ENCODE results near the gene ADGRV1.

Gene ADGRV1

DNA sequence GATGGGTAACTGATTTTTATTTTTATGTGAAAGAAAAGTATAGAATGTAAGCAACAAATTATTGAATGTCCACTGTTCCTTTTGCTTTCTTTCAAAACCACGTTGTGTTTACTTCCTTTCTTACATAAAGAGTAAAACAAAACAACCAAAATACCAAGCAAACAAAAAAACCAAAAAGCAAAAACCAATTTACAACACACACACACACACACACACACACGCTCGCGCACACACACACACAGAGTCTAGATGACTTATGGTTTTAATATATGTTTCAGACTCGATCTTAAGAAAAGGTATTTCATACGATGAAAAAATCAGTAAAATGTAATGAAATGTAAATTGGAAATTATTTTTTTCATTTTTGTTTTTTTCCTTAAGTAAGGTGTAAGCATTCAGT, 80.3 kb downstream of the ADGRV1 start:
- Histone ChIP-seq H3K9me3 (ENCODE audit: control insufficient read depth in 5 of 5, low read length in 5 of 5) (no peaks in the 10 kb centered on the region), H3K27me3 (ENCODE audit: control insufficient read depth in 5 of 5, insufficient read depth in 4 of 5, low read length in 5 of 5) (no peaks in the 10 kb centered on the region), H3K27ac (ENCODE audit: low read depth, low read length) (no peak overlapping the region), H3K36me3 (ENCODE audit: control insufficient read depth in 5 of 5, insufficient read depth in 5 of 5, low read length in 5 of 5) (no peaks in the 10 kb centered on the region), H3K4me1 (ENCODE audit: control insufficient read depth in 5 of 5, insufficient read depth in 5 of 5, low read length in 5 of 5) (no peaks in the 10 kb centered on the region), H3K4me3 (ENCODE audit: low read depth in 1 of 5, low read length in 5 of 5) (no peak overlapping the region), H3K9ac (ENCODE audit: low read length in 5 of 5) (no peak overlapping the region)

DNA sequence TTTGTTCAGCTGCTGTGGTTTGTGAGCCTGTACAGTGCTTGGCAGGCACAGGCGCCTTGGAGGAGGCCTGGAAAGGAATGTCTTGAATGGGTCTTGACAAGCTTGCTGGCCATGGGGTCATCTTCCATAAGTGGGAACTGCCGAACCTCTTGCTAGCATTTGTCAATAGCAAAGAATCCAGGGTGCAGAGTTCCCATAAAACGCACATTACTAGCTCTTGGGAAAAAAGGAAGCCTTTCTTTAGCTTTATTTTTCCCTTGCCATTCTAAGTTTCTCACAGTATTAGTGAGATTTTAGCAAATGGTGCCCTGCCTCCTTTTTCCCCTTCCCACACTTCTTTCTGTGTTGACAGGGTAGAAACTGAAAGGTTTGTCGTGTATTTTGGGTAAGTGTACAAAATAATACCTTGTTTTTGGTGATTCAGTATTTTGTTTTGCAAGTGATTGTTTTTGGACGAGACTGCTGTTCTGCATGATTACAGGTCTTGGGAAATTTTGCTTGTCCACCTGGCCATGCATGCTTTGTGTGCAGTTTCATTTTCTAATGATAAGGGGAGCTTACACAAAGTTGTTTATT, 82.0 kb downstream of the ADGRV1 start:
- Histone ChIP-seq H3K36me3 (ENCODE audit: control insufficient read depth in 5 of 5, insufficient read depth in 5 of 5, low read length in 5 of 5) (no peaks in the 10 kb centered on the region), H3K9me3 (ENCODE audit: control insufficient read depth in 5 of 5, low read length in 5 of 5) (no peaks in the 10 kb centered on the region), H3K27me3 (ENCODE audit: control insufficient read depth in 5 of 5, insufficient read depth in 4 of 5, low read length in 5 of 5) (no peaks in the 10 kb centered on the region), H3K27ac (ENCODE audit: low read depth, low read length) (no peak overlapping the region), H3K9ac (ENCODE audit: low read length in 5 of 5) (no peak overlapping the region), H3K4me1 (ENCODE audit: control insufficient read depth in 5 of 5, insufficient read depth in 5 of 5, low read length in 5 of 5) (no peaks in the 10 kb centered on the region), H3K4me3 (ENCODE audit: low read depth in 1 of 5, low read length in 5 of 5) (no peak overlapping the region)

DNA sequence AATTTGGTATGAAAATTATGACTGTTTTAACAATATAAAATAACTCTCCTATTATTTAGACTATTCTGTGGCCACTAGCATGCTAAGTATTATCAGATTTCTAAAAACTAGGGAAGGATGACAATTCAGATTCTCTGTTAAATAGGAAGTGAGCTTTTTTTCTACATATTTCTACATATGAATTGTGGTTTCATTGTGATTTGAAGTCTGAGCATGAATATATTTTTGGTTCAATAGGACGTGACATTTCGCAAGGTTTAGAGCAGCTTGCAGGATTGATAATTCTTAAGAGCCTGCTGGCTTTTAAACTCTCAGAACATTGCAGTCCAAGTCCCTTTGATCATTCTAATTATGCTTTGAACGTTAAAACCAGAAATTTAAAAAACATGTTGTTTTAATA, 82.9 kb downstream of the ADGRV1 start:
- H3K4me1 ChIP-seq (ENCODE audit: control insufficient read depth in 5 of 5, insufficient read depth in 5 of 5, low read length in 5 of 5) = no peaks in the 10 kb centered on the region
- H3K27ac ChIP-seq (ENCODE audit: low read depth, low read length) = no peak overlapping the region
- H3K9ac ChIP-seq (ENCODE audit: low read length in 5 of 5) = no peak overlapping the region
- no peaks in the 10 kb centered on the region for H3K27me3 ChIP-seq (ENCODE audit: control insufficient read depth in 5 of 5, insufficient read depth in 4 of 5, low read length in 5 of 5)
- H3K4me3 ChIP-seq (ENCODE audit: low read depth in 1 of 5, low read length in 5 of 5) = no peak overlapping the region
- no peaks in the 10 kb centered on the region for H3K9me3 ChIP-seq (ENCODE audit: control insufficient read depth in 5 of 5, low read length in 5 of 5)
- H3K36me3 ChIP-seq (ENCODE audit: control insufficient read depth in 5 of 5, insufficient read depth in 5 of 5, low read length in 5 of 5) = no peaks in the 10 kb centered on the region

DNA sequence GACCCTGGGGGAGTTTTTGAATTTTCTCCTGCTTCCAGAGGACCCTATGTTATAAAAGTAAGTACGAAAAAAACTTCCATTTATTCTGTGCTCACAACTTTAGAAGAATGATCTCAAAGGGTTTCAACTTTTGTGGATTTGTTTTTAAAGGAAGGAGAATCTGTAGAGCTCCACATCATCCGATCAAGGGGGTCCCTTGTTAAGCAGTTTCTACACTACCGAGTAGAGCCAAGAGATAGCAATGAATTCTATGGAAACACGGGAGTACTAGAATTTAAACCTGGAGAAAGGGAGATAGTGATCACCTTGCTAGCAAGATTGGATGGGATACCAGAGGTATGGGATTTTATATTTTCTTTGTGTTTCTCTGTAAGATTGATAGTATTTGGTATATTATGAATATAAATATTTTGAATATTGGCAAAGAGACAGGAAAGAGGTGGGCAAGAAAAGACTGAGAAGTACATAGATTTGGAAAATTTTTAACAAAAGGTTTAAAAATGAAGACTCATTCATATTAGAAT, 84.2 kb downstream of the ADGRV1 start:
- Histone ChIP-seq H3K36me3 (ENCODE audit: control insufficient read depth in 5 of 5, insufficient read depth in 5 of 5, low read length in 5 of 5) (no peaks in the 10 kb centered on the region), H3K4me3 (ENCODE audit: low read depth in 1 of 5, low read length in 5 of 5) (no peak overlapping the region), H3K27ac (ENCODE audit: low read depth, low read length) (no peak overlapping the region), H3K4me1 (ENCODE audit: control insufficient read depth in 5 of 5, insufficient read depth in 5 of 5, low read length in 5 of 5) (no peaks in the 10 kb centered on the region), H3K27me3 (ENCODE audit: control insufficient read depth in 5 of 5, insufficient read depth in 4 of 5, low read length in 5 of 5) (no peaks in the 10 kb centered on the region), H3K9ac (ENCODE audit: low read length in 5 of 5) (no peak overlapping the region), H3K9me3 (ENCODE audit: control insufficient read depth in 5 of 5, low read length in 5 of 5) (no peaks in the 10 kb centered on the region)

DNA sequence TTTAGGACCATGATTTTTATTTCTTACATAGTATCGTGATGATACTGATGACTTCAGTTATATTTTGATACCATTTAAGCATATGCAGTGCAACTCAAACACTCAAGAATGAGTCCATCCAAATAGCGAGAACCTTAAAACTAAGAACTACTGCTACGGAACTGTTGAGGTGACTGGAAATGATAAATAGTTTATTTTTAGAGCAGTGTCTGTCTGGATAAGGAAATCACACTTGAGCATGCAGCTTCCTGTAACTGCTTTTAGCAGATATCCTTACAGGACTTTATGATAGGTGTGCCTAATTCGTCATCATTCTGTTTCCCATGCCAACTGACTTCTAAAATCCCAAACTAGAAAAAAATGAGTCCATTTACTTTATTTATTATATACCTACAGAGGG, 85.5 kb downstream of the ADGRV1 start:
- Histone ChIP-seq H3K27ac (ENCODE audit: low read depth, low read length) (no peak overlapping the region), H3K9me3 (ENCODE audit: control insufficient read depth in 5 of 5, low read length in 5 of 5) (no peaks in the 10 kb centered on the region), H3K4me3 (ENCODE audit: low read depth in 1 of 5, low read length in 5 of 5) (no peak overlapping the region), H3K36me3 (ENCODE audit: control insufficient read depth in 5 of 5, insufficient read depth in 5 of 5, low read length in 5 of 5) (no peaks in the 10 kb centered on the region), H3K4me1 (ENCODE audit: control insufficient read depth in 5 of 5, insufficient read depth in 5 of 5, low read length in 5 of 5) (no peaks in the 10 kb centered on the region), H3K9ac (ENCODE audit: low read length in 5 of 5) (no peak overlapping the region), H3K27me3 (ENCODE audit: control insufficient read depth in 5 of 5, insufficient read depth in 4 of 5, low read length in 5 of 5) (no peaks in the 10 kb centered on the region)

DNA sequence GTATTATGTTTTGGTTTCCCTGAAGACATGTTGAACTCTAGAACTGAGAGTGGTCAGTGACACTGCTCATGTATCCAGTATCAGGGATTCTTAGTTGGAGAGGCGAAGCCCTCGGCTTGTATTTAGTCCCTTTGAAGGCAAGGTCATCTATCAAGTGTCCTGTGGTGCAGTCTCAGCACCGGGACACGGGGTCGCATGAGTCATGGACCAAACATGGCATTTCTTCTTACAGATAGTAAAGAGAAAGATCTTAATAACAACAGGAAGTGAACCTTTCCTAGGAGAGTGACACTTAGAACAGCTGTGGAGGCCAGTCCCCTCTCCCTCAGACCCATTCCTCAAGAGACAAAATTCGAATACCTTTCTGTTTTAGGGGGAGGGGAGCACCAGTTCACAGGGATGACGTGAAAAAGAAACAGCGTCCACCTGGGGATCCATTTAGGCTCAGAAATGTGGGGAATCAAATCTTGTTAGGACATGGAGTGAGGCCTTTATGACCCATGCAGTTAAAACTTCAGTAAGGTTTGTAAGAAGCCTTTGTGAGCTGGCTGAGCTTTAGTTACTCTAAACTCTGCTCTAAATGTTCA, 86.5 kb downstream of the ADGRV1 start:
- Histone ChIP-seq H3K36me3 (ENCODE audit: control insufficient read depth in 5 of 5, insufficient read depth in 5 of 5, low read length in 5 of 5) (no peaks in the 10 kb centered on the region), H3K9ac (ENCODE audit: low read length in 5 of 5) (no peak overlapping the region), H3K27me3 (ENCODE audit: control insufficient read depth in 5 of 5, insufficient read depth in 4 of 5, low read length in 5 of 5) (no peaks in the 10 kb centered on the region), H3K4me3 (ENCODE audit: low read depth in 1 of 5, low read length in 5 of 5) (no peak overlapping the region), H3K4me1 (ENCODE audit: control insufficient read depth in 5 of 5, insufficient read depth in 5 of 5, low read length in 5 of 5) (no peaks in the 10 kb centered on the region), H3K27ac (ENCODE audit: low read depth, low read length) (no peak overlapping the region), H3K9me3 (ENCODE audit: control insufficient read depth in 5 of 5, low read length in 5 of 5) (no peaks in the 10 kb centered on the region)

DNA sequence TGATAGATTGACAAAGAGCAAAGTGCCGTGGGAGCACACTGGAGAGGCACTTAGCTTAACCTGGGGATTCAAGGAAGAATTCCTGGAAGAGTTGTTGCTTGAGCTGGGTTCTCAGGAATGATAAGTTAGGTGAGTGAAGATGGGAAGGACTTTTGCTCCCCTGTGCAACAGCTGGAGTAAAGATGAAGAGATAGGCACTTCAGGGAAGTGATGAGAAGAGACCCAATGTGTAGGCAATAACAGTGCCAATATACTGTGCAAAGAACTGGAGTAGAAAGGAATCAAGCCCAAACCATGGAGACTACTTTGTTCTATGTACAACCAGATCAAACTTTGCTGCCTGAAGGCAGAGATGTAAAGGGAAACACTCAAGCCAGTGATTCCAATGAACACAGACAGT, 92.2 kb downstream of the ADGRV1 start:
- H3K4me1 ChIP-seq (ENCODE audit: control insufficient read depth in 5 of 5, insufficient read depth in 5 of 5, low read length in 5 of 5) = no peaks in the 10 kb centered on the region
- no peak overlapping the region for H3K9ac ChIP-seq (ENCODE audit: low read length in 5 of 5)
- H3K27me3 ChIP-seq (ENCODE audit: control insufficient read depth in 5 of 5, insufficient read depth in 4 of 5, low read length in 5 of 5) = no peaks in the 10 kb centered on the region
- no peak overlapping the region for H3K27ac ChIP-seq (ENCODE audit: low read depth, low read length)
- H3K36me3 ChIP-seq (ENCODE audit: control insufficient read depth in 5 of 5, insufficient read depth in 5 of 5, low read length in 5 of 5) = no peaks in the 10 kb centered on the region
- H3K9me3 ChIP-seq (ENCODE audit: control insufficient read depth in 5 of 5, low read length in 5 of 5) = no peaks in the 10 kb centered on the region
- no peak overlapping the region for H3K4me3 ChIP-seq (ENCODE audit: low read depth in 1 of 5, low read length in 5 of 5)

DNA sequence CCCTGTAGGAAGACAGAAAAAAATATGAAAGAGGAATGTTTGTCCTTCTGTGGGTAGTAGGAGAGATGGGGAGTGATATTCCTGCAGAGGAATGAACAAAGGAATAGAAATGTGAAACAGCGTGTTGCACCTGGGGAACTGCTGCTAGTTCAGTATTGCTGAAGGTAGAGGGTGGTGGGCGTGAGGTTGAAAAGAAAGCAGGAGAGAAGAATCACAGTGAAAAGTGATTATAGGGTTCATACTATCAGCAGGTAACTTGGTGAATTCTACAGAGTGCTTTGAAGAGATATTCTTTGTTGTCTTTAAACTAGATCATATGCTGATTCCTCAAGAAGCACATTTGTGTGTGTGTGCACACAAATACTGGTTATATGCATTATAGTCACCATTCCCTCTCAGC, 95.6 kb downstream of the ADGRV1 start:
- no peaks in the 10 kb centered on the region for H3K9me3 ChIP-seq (ENCODE audit: control insufficient read depth in 5 of 5, low read length in 5 of 5)
- no peak overlapping the region for H3K27ac ChIP-seq (ENCODE audit: low read depth, low read length)
- no peaks in the 10 kb centered on the region for H3K4me1 ChIP-seq (ENCODE audit: control insufficient read depth in 5 of 5, insufficient read depth in 5 of 5, low read length in 5 of 5)
- H3K27me3 ChIP-seq (ENCODE audit: control insufficient read depth in 5 of 5, insufficient read depth in 4 of 5, low read length in 5 of 5) = no peaks in the 10 kb centered on the region
- H3K4me3 ChIP-seq (ENCODE audit: low read depth in 1 of 5, low read length in 5 of 5) = no peak overlapping the region
- no peaks in the 10 kb centered on the region for H3K36me3 ChIP-seq (ENCODE audit: control insufficient read depth in 5 of 5, insufficient read depth in 5 of 5, low read length in 5 of 5)
- H3K9ac ChIP-seq (ENCODE audit: low read length in 5 of 5) = no peak overlapping the region

DNA sequence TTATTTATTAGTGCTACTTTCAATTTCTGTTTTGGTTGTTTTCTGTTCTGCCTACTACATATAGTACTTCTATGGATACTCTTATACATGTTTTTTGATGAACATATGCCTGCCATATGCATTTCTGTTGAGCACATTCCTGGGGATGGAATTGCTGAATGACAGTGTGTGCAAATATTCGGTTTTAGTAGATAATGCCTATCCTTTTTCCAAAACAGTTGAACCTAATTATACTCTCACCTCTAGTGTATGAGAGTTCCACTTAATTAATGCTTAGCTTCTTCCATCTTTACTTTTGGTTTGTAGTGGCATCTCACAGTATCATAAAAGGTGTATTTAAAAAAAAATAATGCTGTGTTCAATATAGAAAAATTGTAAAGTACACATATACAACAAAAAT, 96.8 kb downstream of the ADGRV1 start:
- Histone ChIP-seq H3K36me3 (ENCODE audit: control insufficient read depth in 5 of 5, insufficient read depth in 5 of 5, low read length in 5 of 5) (no peaks in the 10 kb centered on the region), H3K27me3 (ENCODE audit: control insufficient read depth in 5 of 5, insufficient read depth in 4 of 5, low read length in 5 of 5) (no peaks in the 10 kb centered on the region), H3K4me1 (ENCODE audit: control insufficient read depth in 5 of 5, insufficient read depth in 5 of 5, low read length in 5 of 5) (no peaks in the 10 kb centered on the region), H3K4me3 (ENCODE audit: low read depth in 1 of 5, low read length in 5 of 5) (no peak overlapping the region), H3K9me3 (ENCODE audit: control insufficient read depth in 5 of 5, low read length in 5 of 5) (no peaks in the 10 kb centered on the region), H3K9ac (ENCODE audit: low read length in 5 of 5) (no peak overlapping the region), H3K27ac (ENCODE audit: low read depth, low read length) (no peak overlapping the region)

DNA sequence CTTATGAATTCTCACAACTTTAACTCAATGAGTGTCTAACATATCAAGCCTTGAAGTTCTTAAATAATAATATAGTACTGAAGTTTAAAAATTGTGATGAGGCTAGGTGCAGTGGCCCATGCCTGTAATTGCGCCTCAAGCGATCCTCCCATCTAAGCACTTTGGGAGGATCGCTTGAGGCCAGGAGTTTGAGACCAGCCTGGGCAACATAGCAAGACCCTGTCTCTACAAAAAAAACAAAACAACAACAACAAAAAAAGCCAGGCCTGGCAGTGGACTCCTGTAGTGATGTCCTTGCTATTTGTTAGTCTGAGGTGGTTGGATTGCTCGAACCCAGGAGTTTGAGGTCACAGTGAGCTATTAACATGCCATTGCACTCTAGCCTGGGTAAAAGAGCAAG, 98.4 kb downstream of the ADGRV1 start:
- H3K27me3 ChIP-seq (ENCODE audit: control insufficient read depth in 5 of 5, insufficient read depth in 4 of 5, low read length in 5 of 5) = no peaks in the 10 kb centered on the region
- no peak overlapping the region for H3K4me3 ChIP-seq (ENCODE audit: low read depth in 1 of 5, low read length in 5 of 5)
- H3K9ac ChIP-seq (ENCODE audit: low read length in 5 of 5) = no peak overlapping the region
- H3K4me1 ChIP-seq (ENCODE audit: control insufficient read depth in 5 of 5, insufficient read depth in 5 of 5, low read length in 5 of 5) = no peaks in the 10 kb centered on the region
- H3K36me3 ChIP-seq (ENCODE audit: control insufficient read depth in 5 of 5, insufficient read depth in 5 of 5, low read length in 5 of 5) = no peaks in the 10 kb centered on the region
- H3K27ac ChIP-seq (ENCODE audit: low read depth, low read length) = no peak overlapping the region
- H3K9me3 ChIP-seq (ENCODE audit: control insufficient read depth in 5 of 5, low read length in 5 of 5) = no peaks in the 10 kb centered on the region
